HCT116 (cell line): ENCODE data around the gene ZNF548.

Experiments
- TF ChIP-seq, protein P1 (sequence below), 3 experiments: fragments of 200-600 bp in 1 of 3; sonication (generic) in 1 of 3; IDR thresholded peaks in 2 of 3; conservative IDR thresholded peaks in 1 of 3; 2 replicates each; pipeline ENCODE4 v1.5.1; 2012 to 2017; ENCODE audit warnings: low read depth in 2 of 3, low read length in 2 of 3, antibody characterized with exemption in 1 of 3, borderline replicate concordance in 1 of 3, control low read depth in 1 of 3, mild to moderate bottlenecking in 1 of 3, mixed read lengths in 1 of 3, mixed run types in 1 of 3, moderate library complexity in 1 of 3; ENCODE audit not compliant: insufficient read depth in 1 of 3
- TF ChIP-seq, protein P2 (sequence below): IDR thresholded peaks from 2 replicates; pipeline ENCODE4 v1.6.1; 2012

DNA sequence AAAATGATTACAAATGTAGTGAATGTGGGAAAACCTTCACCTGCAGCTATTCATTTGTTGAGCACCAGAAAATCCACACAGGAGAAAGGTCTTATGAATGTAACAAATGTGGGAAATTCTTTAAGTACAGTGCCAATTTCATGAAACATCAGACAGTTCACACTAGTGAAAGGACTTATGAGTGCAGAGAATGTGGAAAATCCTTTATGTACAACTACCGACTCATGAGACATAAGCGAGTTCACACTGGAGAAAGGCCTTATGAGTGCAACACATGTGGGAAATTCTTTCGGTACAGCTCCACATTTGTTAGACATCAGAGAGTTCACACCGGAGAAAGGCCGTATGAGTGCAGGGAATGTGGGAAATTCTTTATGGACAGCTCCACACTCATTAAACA lies 9.2 kb downstream of the ZNF548 start:
- TF ChIP-seq, protein P1, sequence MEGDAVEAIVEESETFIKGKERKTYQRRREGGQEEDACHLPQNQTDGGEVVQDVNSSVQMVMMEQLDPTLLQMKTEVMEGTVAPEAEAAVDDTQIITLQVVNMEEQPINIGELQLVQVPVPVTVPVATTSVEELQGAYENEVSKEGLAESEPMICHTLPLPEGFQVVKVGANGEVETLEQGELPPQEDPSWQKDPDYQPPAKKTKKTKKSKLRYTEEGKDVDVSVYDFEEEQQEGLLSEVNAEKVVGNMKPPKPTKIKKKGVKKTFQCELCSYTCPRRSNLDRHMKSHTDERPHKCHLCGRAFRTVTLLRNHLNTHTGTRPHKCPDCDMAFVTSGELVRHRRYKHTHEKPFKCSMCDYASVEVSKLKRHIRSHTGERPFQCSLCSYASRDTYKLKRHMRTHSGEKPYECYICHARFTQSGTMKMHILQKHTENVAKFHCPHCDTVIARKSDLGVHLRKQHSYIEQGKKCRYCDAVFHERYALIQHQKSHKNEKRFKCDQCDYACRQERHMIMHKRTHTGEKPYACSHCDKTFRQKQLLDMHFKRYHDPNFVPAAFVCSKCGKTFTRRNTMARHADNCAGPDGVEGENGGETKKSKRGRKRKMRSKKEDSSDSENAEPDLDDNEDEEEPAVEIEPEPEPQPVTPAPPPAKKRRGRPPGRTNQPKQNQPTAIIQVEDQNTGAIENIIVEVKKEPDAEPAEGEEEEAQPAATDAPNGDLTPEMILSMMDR (IDR thresholded peaks at IDR 0.05 in 2 of 3, conservative IDR thresholded peaks at IDR 0.05 in 1 of 3; ENCODE audit: borderline replicate concordance in 1 of 3, insufficient read depth in 1 of 3, low read depth in 2 of 3, low read length in 2 of 3), result no peak
- TF ChIP-seq, protein P2, sequence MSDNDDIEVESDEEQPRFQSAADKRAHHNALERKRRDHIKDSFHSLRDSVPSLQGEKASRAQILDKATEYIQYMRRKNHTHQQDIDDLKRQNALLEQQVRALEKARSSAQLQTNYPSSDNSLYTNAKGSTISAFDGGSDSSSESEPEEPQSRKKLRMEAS, result no peak
